Sigmoid colon (tissue), 7 donors: ENCODE measurements around the gene PIGT. TPM values are rescaled to one million over a fixed set of nuclear protein-coding genes. Genes with fewer than 3 reads are reported as not detected.

Source experiments
- DNase-seq: peaks from one replicate; pipeline ENCODE4 v3.0.0-alpha.2; 2019
- H3K27ac ChIP-seq, 4 donors: fragments of 200-600 bp; sonication (generic); one replicate each; pipeline ENCODE4 v1.5.1; 2016 to 2019; ENCODE audit warnings: mild to moderate bottlenecking in 1 of 4
- H3K27me3 ChIP-seq, 3 donors: fragments of 200-600 bp; sonication (generic); one replicate each; pipeline ENCODE4 v1.5.1; 2019; ENCODE audit warnings: mild to moderate bottlenecking in 1 of 3
- H3K36me3 ChIP-seq, 4 donors: fragments of 200-600 bp; sonication (generic); one replicate each; pipeline ENCODE4 v1.5.1; 2016 to 2019
- H3K4me1 ChIP-seq, 4 donors: fragments of 200-600 bp; sonication (generic); one replicate each; pipeline ENCODE4 v1.5.1; 2017 to 2019
- H3K4me3 ChIP-seq, 4 donors: fragments of 200-600 bp; sonication (generic); one replicate each; pipeline ENCODE4 v1.5.1; 2017 to 2019; ENCODE audit warnings: mild to moderate bottlenecking in 2 of 4, moderate library complexity in 1 of 4
- H3K9me3 ChIP-seq, 4 donors: fragments of 200-600 bp in 3 of 4; sonication (generic) in 3 of 4; one replicate each; pipeline versions ENCODE4 v1.5.1 to v1.6.1; 2013 to 2019
- EP300 ChIP-seq, 4 donors: sonication (generic); formaldehyde crosslinking; IDR thresholded peaks; one replicate each; pipeline ENCODE4 v1.6.1; 2017; ENCODE audit warnings: antibody characterized with exemption in 4 of 4
- POLR2A ChIP-seq, 2 donors: fragments of 450-650 bp; IDR thresholded peaks; one replicate each; pipeline ENCODE4 v1.6.1; 2016; ENCODE audit warnings: antibody characterized with exemption in 2 of 2, mild to moderate bottlenecking in 2 of 2, moderate library complexity in 2 of 2
- POLR2AphosphoS5 ChIP-seq, 4 donors: sonication (generic); formaldehyde crosslinking; IDR thresholded peaks; one replicate each; pipeline ENCODE4 v1.6.1; 2017; ENCODE audit warnings: antibody characterized with exemption in 4 of 4
- WGBS, 2 donors: extraction: QIAGEN DNeasy Blood & Tissue Kit; methylation state at CpG; one replicate each; pipeline ENCODE4 v1.1.7; 2013; 5-methylcytosine and 5-hydroxymethylcytosine counted together
- intact Hi-C: fragments of 100-400 bp; cut with DNase I; formaldehyde crosslinking; loops from one replicate; pipeline ENCODE4 v1.15.1; 2023
- polyA plus RNA-seq, 3 donors: library from polyadenylated mRNA; stranded (reverse); fragments of 200-250 nt; gene quantifications; one replicate each; pipeline ENCODE4 v1.2.3, GENCODE V29; 2013
- total RNA-seq, 4 donors: library from RNA; depleted of rRNA; stranded (reverse); fragments of >200 nt; gene quantifications; one replicate each; pipeline ENCODE4 v1.1.0, GENCODE V29; 2016
- TF ChIP-seq, protein P1 (sequence below), 4 experiments: fragments of 450-650 bp in 3 of 4; fragments of 200-600 bp in 1 of 4; IDR thresholded peaks; one replicate each; pipeline ENCODE4 v1.5.1; 2016 to 2019; ENCODE audit warnings: antibody characterized with exemption in 4 of 4, mild to moderate bottlenecking in 3 of 4, moderate library complexity in 2 of 4
- donor health status: healthy with polysubstance abuse.
- donor health status: Bipolar disorder and iron deficiency.
- donor health status: healthy.

PIGT gene
- total and polyA plus RNA-seq, 7 donors, result 33.0 to 98.7 (median 51.6) TPM

DNA sequence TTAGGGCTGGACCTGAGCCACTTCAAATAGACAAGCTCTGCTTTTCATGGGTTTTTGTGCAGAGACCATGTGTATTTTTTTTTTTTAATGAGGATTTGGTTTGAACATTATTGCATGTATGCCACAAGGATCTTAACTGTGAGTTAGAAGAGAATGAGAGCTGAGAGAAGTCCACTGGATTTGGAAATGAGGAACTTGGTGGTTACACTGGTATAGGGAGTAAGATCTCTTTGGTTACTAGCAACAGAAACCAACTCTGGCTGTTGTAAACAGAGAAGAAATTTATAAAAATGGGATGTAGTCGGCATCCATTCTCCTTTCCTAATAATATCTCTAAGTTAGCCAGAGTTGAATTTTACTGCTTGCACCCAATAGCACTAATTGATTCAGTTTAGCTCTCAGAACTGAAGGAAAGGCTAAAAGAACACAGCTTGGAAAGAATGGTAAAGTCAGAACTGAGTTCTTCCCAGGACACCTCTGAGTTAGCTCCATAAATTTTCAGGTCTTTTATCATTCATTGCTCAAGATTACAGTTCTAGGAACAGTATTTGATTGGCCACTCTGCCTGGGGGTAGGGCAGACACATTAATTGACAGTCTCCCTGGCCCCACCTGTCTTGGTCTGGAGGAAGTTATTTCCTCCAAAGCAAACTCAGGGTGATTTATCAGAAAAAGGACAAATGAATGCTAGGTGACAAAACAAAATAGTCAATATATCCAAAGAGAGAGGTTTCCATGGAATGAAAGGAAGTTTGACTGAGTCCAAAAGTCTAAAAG lies 49.7 kb downstream of the PIGT start:
- no peak for TF ChIP-seq POLR2A (IDR thresholded peaks at IDR 0.05)
- H3K9me3 ChIP-seq, result no peaks in the 10 kb centered on the region
- DNase-seq, result no peak
- intact Hi-C loops, result no loop called here
- no peaks in the 10 kb centered on the region for H3K27me3 ChIP-seq
- 23 to 27% methylated on average over 1 of the region's 1 CpG for WGBS, 2 donors
- peaks cover 0 to 42% (median 30%) of the 10 kb centered on the region in 4 donors for H3K4me1 ChIP-seq
- peak overlapping the region in 3 of 4 donors; percentile 55 to 69 (median 64) for H3K27ac ChIP-seq
- no peak overlapping the region for H3K4me3 ChIP-seq
- H3K36me3 ChIP-seq, result no peaks in the 10 kb centered on the region

GRCh38 chr20:45467172-45467571 lies 51.2 kb downstream of the PIGT start:
- no peaks in the 10 kb centered on the region for H3K9me3 ChIP-seq
- 93 to 94% methylated on average over 6 of the region's 6 CpGs for WGBS, 2 donors
- H3K4me3 ChIP-seq, result no peak overlapping the region
- peaks cover 0 to 53% (median 40%) of the 10 kb centered on the region in 4 donors for H3K4me1 ChIP-seq
- no peaks in the 10 kb centered on the region for H3K36me3 ChIP-seq
- peak overlapping the region in 2 of 4 donors; percentile 83 to 92 for H3K27ac ChIP-seq
- intact Hi-C loops, result no loop called here
- DNase-seq, result no peak
- no peaks in the 10 kb centered on the region for H3K27me3 ChIP-seq
- TF ChIP-seq EP300 (IDR thresholded peaks at IDR 0.05) (no peak), POLR2A (IDR thresholded peaks at IDR 0.05) (no peak), POLR2AphosphoS5 (IDR thresholded peaks at IDR 0.05) (no peak)
- TF ChIP-seq, protein P1, sequence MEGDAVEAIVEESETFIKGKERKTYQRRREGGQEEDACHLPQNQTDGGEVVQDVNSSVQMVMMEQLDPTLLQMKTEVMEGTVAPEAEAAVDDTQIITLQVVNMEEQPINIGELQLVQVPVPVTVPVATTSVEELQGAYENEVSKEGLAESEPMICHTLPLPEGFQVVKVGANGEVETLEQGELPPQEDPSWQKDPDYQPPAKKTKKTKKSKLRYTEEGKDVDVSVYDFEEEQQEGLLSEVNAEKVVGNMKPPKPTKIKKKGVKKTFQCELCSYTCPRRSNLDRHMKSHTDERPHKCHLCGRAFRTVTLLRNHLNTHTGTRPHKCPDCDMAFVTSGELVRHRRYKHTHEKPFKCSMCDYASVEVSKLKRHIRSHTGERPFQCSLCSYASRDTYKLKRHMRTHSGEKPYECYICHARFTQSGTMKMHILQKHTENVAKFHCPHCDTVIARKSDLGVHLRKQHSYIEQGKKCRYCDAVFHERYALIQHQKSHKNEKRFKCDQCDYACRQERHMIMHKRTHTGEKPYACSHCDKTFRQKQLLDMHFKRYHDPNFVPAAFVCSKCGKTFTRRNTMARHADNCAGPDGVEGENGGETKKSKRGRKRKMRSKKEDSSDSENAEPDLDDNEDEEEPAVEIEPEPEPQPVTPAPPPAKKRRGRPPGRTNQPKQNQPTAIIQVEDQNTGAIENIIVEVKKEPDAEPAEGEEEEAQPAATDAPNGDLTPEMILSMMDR (IDR thresholded peaks at IDR 0.05), result no peak

- Histone ChIP-seq H3K27ac (peak overlapping the region in 3 of 4 donors; percentile 83 to 92 (median 89)), H3K4me3 (no peak overlapping the region)
Measured at GRCh38 chr20:45467861-45468260, 51.9 kb downstream of the PIGT start.

DNA sequence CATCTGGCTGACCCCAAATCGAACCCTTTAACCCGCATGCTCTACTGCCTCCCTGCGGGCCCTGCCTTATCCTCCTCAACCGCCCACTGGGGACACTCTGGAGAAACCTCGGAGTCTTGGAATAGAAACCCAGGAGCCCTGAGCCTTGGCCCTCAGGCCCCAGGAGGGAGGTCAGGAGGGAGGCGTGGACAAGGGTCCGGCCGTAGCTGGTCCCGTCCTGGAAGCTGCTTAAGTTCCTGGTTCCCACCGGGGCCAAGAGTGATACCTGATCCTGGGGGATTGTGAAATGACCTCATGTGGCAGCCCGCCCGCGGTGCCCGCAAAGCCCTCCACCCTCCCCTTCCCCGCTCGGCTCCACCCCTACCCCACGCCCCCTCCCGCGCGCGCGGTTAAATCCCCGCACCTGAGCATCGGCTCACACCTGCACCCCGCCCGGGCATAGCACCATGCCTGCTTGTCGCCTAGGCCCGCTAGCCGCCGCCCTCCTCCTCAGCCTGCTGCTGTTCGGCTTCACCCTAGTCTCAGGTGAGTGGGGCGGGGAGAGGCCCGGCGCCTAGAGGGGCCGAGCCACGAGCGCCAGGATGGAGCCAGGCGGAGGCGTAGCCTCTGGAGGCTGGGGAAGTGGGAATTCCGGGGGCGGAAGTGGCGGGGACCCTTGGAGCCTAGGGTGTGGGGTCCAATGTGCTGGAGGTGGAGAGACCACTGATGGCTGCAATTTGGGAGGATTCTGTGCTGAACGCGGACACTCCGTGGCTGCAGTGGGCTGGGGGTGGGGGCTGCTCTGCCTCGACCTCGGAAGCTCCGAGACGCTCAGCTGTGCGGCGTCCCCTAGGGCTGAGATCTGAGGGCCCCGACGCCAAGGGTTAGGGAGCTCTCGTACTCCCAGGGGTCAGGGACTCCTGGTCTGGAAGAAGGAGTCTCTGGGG lies 53.7 kb downstream of the PIGT start, which contains the start of gene WFDC2:
Gene WFDC2 (plus strand): TSS at position 418 of the 926 bp plus-strand sequence. CDS start 29 bp downstream, at position 447.
- TF ChIP-seq, protein P1 (IDR thresholded peaks at IDR 0.05), result peak in 1 of 4 experiments; percentile 5
- no peak for TF ChIP-seq POLR2AphosphoS5 (IDR thresholded peaks at IDR 0.05)
- peak; percentile 67 for DNase-seq
- Histone ChIP-seq H3K9me3 (no peaks in the 10 kb centered on the region), H3K36me3 (no peaks in the 10 kb centered on the region), H3K4me1 (peaks cover 0 to 52% (median 38%) of the 10 kb centered on the region in 4 donors), H3K27me3 (no peaks in the 10 kb centered on the region), H3K4me3 (peak within 1 kb of the TSS; percentile 36 to 60 (median 50)), H3K27ac (peak within 1 kb of the TSS; percentile 23 to 92 (median 86))
- intact Hi-C loops, result loop anchor here (2.0 kb wide), 2 partner anchors 21 to 107 kb away; partner anchors contain the start of gene SYS1
- WGBS, 2 donors, result 5 to 11% methylated on average over 54 of the region's 54 CpGs

More at GRCh38 chr20:45467861-45468260, 51.9 kb downstream of the PIGT start:
- 18 to 45% methylated on average over 3 of the region's 3 CpGs for WGBS, 2 donors
- H3K9me3 ChIP-seq, result no peaks in the 10 kb centered on the region
- no peak for DNase-seq
- H3K4me1 ChIP-seq, result peaks cover 0 to 53% (median 40%) of the 10 kb centered on the region in 4 donors
- intact Hi-C loops, result no loop called here
- no peaks in the 10 kb centered on the region for H3K27me3 ChIP-seq
- H3K36me3 ChIP-seq, result no peaks in the 10 kb centered on the region
- TF ChIP-seq POLR2A (IDR thresholded peaks at IDR 0.05) (no peak), POLR2AphosphoS5 (IDR thresholded peaks at IDR 0.05) (no peak), EP300 (IDR thresholded peaks at IDR 0.05) (no peak)
- TF ChIP-seq, protein P1 (IDR thresholded peaks at IDR 0.05), result no peak
